ENCODE results near the gene ROR2. TPM values are rescaled to one million over a fixed set of nuclear protein-coding genes. Genes with fewer than 3 reads are reported as not detected.
"Not testable (repeated sequence)": the region's sequence is repeated elsewhere in the genome, so short reads cannot be mapped to it uniquely, and the experiment has no call there.

ROR2 gene
- total and polyA plus RNA-seq, 4 donors, result 2.7 to 32.3 (median 9.2) TPM

DNA sequence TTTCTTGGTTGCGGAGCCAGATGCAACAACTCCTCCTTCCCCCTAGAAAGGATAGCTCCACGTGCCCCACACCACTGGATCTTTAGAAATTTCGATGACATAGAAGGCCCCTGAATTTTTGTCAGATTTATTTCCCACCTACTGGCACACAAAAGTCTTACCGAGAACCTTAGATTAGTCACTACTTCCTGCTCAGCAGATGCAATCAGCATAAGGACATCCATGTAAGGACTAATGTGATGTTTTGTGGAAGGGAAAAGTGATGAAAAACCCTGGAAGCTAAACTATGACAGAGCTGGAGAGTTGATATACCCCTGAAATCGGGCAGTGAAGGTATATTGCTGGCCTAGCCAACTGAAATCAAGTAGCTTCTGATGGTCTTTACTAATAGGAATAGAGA is 400.9 kb downstream of the ROR2 start:
- no peak for ATAC-seq (ENCODE audit: insufficient read depth, low FRiP score)
- H3K9me3 ChIP-seq (ENCODE audit: control insufficient read depth in 4 of 4, insufficient read depth in 3 of 4, low read length in 3 of 4), result no peaks in the 10 kb centered on the region
- no peak overlapping the region for H3K9ac ChIP-seq (ENCODE audit: insufficient read depth in 1 of 2, low read length in 2 of 2)
- H3K27me3 ChIP-seq (ENCODE audit: control insufficient read depth in 3 of 3, insufficient read depth in 3 of 3, low read length in 2 of 3), result no peaks in the 10 kb centered on the region
- no peaks in the 10 kb centered on the region for H3K36me3 ChIP-seq (ENCODE audit: control insufficient read depth in 4 of 4, insufficient read depth in 4 of 4, low read length in 4 of 4)
- DNase-seq, result no peak
- TF ChIP-seq, protein P1, sequence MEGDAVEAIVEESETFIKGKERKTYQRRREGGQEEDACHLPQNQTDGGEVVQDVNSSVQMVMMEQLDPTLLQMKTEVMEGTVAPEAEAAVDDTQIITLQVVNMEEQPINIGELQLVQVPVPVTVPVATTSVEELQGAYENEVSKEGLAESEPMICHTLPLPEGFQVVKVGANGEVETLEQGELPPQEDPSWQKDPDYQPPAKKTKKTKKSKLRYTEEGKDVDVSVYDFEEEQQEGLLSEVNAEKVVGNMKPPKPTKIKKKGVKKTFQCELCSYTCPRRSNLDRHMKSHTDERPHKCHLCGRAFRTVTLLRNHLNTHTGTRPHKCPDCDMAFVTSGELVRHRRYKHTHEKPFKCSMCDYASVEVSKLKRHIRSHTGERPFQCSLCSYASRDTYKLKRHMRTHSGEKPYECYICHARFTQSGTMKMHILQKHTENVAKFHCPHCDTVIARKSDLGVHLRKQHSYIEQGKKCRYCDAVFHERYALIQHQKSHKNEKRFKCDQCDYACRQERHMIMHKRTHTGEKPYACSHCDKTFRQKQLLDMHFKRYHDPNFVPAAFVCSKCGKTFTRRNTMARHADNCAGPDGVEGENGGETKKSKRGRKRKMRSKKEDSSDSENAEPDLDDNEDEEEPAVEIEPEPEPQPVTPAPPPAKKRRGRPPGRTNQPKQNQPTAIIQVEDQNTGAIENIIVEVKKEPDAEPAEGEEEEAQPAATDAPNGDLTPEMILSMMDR (IDR thresholded peaks at IDR 0.05; ENCODE audit: control extremely low read depth, extremely low read depth), result no peak
- WGBS, 2 donors, result 80 to 89% methylated on average over 5 of the region's 5 CpGs
- H3K4me3 ChIP-seq, result no peak overlapping the region
- H3K4me1 ChIP-seq (ENCODE audit: control insufficient read depth in 5 of 5, insufficient read depth in 5 of 5, low read length in 5 of 5), result no peaks in the 10 kb centered on the region
- H3K27ac ChIP-seq (ENCODE audit: low read depth in 1 of 2, low read length in 1 of 2), result no peak overlapping the region

GRCh38 chr9:91547081-91547480 is 402.9 kb downstream of the ROR2 start:
- Histone ChIP-seq H3K9ac (ENCODE audit: insufficient read depth in 1 of 2, low read length in 2 of 2) (no peak overlapping the region), H3K36me3 (ENCODE audit: control insufficient read depth in 4 of 4, insufficient read depth in 4 of 4, low read length in 4 of 4) (no peaks in the 10 kb centered on the region), H3K27me3 (ENCODE audit: control insufficient read depth in 3 of 3, insufficient read depth in 3 of 3, low read length in 2 of 3) (no peaks in the 10 kb centered on the region), H3K4me1 (ENCODE audit: control insufficient read depth in 5 of 5, insufficient read depth in 5 of 5, low read length in 5 of 5) (no peaks in the 10 kb centered on the region), H3K9me3 (ENCODE audit: control insufficient read depth in 4 of 4, insufficient read depth in 3 of 4, low read length in 3 of 4) (peaks cover 0 to 3% (median 0%) of the 10 kb centered on the region in 4 donors), H3K4me3 (no peak overlapping the region), H3K27ac (ENCODE audit: low read depth in 1 of 2, low read length in 1 of 2) (no peak overlapping the region)
- TF ChIP-seq, protein P1 (IDR thresholded peaks at IDR 0.05; ENCODE audit: control extremely low read depth, extremely low read depth), result no peak
- 82 to 93% methylated on average over 2 of the region's 2 CpGs for WGBS, 2 donors
- no peak for DNase-seq
- no peak for ATAC-seq (ENCODE audit: insufficient read depth, low FRiP score)

- Histone ChIP-seq H3K36me3 (ENCODE audit: control insufficient read depth in 4 of 4, insufficient read depth in 4 of 4, low read length in 4 of 4) (no peaks in the 10 kb centered on the region), H3K4me3 (no peak overlapping the region), H3K4me1 (ENCODE audit: control insufficient read depth in 5 of 5, insufficient read depth in 5 of 5, low read length in 5 of 5) (no peaks in the 10 kb centered on the region), H3K27ac (ENCODE audit: low read depth in 1 of 2, low read length in 1 of 2) (no peak overlapping the region), H3K9me3 (ENCODE audit: control insufficient read depth in 4 of 4, insufficient read depth in 3 of 4, low read length in 3 of 4) (peaks cover 0 to 3% (median 0%) of the 10 kb centered on the region in 4 donors), H3K27me3 (ENCODE audit: control insufficient read depth in 3 of 3, insufficient read depth in 3 of 3, low read length in 2 of 3) (no peaks in the 10 kb centered on the region), H3K9ac (ENCODE audit: insufficient read depth in 1 of 2, low read length in 2 of 2) (no peak overlapping the region)
- TF ChIP-seq, protein P1 (IDR thresholded peaks at IDR 0.05; ENCODE audit: control extremely low read depth, extremely low read depth), result no peak
- ATAC-seq (ENCODE audit: insufficient read depth, low FRiP score) (no peak), DNase-seq (no peak)
- 90 to 93% methylated on average over 4 of the region's 4 CpGs for WGBS, 2 donors
Measured at GRCh38 chr9:91546574-91546973, 403.5 kb downstream of the ROR2 start.

- H3K4me3 ChIP-seq, result no peak overlapping the region
- no peak for DNase-seq
- TF ChIP-seq, protein P1 (IDR thresholded peaks at IDR 0.05; ENCODE audit: control extremely low read depth, extremely low read depth), result no peak
- no peak overlapping the region for H3K9ac ChIP-seq (ENCODE audit: insufficient read depth in 1 of 2, low read length in 2 of 2)
- no peaks in the 10 kb centered on the region for H3K4me1 ChIP-seq (ENCODE audit: control insufficient read depth in 5 of 5, insufficient read depth in 5 of 5, low read length in 5 of 5)
- no peaks in the 10 kb centered on the region for H3K27me3 ChIP-seq (ENCODE audit: control insufficient read depth in 3 of 3, insufficient read depth in 3 of 3, low read length in 2 of 3)
- H3K27ac ChIP-seq (ENCODE audit: low read depth in 1 of 2, low read length in 1 of 2), result no peak overlapping the region
- no peaks in the 10 kb centered on the region for H3K36me3 ChIP-seq (ENCODE audit: control insufficient read depth in 4 of 4, insufficient read depth in 4 of 4, low read length in 4 of 4)
- 67 to 86% methylated on average over 3 of the region's 3 CpGs for WGBS, 2 donors
- no peak for ATAC-seq (ENCODE audit: insufficient read depth, low FRiP score)
- peaks cover 0 to 3% (median 0%) of the 10 kb centered on the region in 4 donors for H3K9me3 ChIP-seq (ENCODE audit: control insufficient read depth in 4 of 4, insufficient read depth in 3 of 4, low read length in 3 of 4)
Measured at GRCh38 chr9:91541734-91542133, 408.3 kb downstream of the ROR2 start.

GRCh38 chr9:91540506-91540905 is 409.5 kb downstream of the ROR2 start:
- not testable (repeated sequence) for H3K4me3 ChIP-seq; H3K4me1 ChIP-seq (ENCODE audit: control insufficient read depth in 5 of 5, insufficient read depth in 5 of 5, low read length in 5 of 5); ATAC-seq (ENCODE audit: insufficient read depth, low FRiP score); H3K27ac ChIP-seq (ENCODE audit: low read depth in 1 of 2, low read length in 1 of 2); DNase-seq; H3K27me3 ChIP-seq (ENCODE audit: control insufficient read depth in 3 of 3, insufficient read depth in 3 of 3, low read length in 2 of 3); H3K36me3 ChIP-seq (ENCODE audit: control insufficient read depth in 4 of 4, insufficient read depth in 4 of 4, low read length in 4 of 4); H3K9ac ChIP-seq (ENCODE audit: insufficient read depth in 1 of 2, low read length in 2 of 2); H3K9me3 ChIP-seq (ENCODE audit: control insufficient read depth in 4 of 4, insufficient read depth in 3 of 4, low read length in 3 of 4)
- WGBS, 2 donors, result 71 to 87% methylated on average over 4 of the region's 4 CpGs

Data from lung (tissue), 12 donors.